CD14-positive monocyte (primary cell): ENCODE data around the gene ELAPOR1. TPM values are rescaled to one million over a fixed set of nuclear protein-coding genes. Genes with fewer than 3 reads are reported as not detected.
A peak's percentile ranks its signal among the peaks of the same experiment; 100 is the strongest.

Experiments
- DNase-seq, 3 donors: peaks; one replicate each; pipeline ENCODE4 v3.0.0-alpha.2; 2011 to 2022
- H2AFZ ChIP-seq: 2 replicates; pipeline ENCODE4 v1.6.0; 2012; ENCODE audit warnings: mild to moderate bottlenecking, low read depth, low read length, inconsistent platforms; ENCODE audit not compliant: insufficient read depth, poor library complexity, severe bottlenecking
- H3K27ac ChIP-seq, 2 donors: 1 replicate in 1 of 2; 2 replicates in 1 of 2; pipeline ENCODE4 v1.5.1; 2012 to 2013; ENCODE audit warnings: low read length in 2 of 2, control low read depth in 1 of 2, inconsistent platforms in 1 of 2, low read depth in 1 of 2, mild to moderate bottlenecking in 1 of 2
- H3K27me3 ChIP-seq, 2 donors: one replicate each; pipeline versions ENCODE4 v1.6.0 to v1.6.1; 2011 to 2013; ENCODE audit warnings: low read length in 2 of 2; ENCODE audit not compliant: control insufficient read depth in 2 of 2, insufficient read depth in 2 of 2
- H3K36me3 ChIP-seq, 2 donors: replicated peaks in 1 of 2; 1 replicate in 1 of 2; 2 replicates in 1 of 2; pipeline versions ENCODE4 v1.5.1 to v1.6.1; 2012 to 2013; ENCODE audit warnings: low read length in 2 of 2, control low read depth in 1 of 2, inconsistent platforms in 1 of 2, mild to moderate bottlenecking in 1 of 2; ENCODE audit not compliant: insufficient read depth in 2 of 2, control insufficient read depth in 1 of 2
- H3K4me1 ChIP-seq, 2 donors: 1 replicate in 1 of 2; 2 replicates in 1 of 2; pipeline versions ENCODE4 v1.5.1 to v1.6.1; 2012 to 2013; ENCODE audit warnings: low read length in 2 of 2, control low read depth in 1 of 2, inconsistent platforms in 1 of 2, mild to moderate bottlenecking in 1 of 2, moderate library complexity in 1 of 2; ENCODE audit not compliant: insufficient read depth in 2 of 2, control insufficient read depth in 1 of 2
- H3K4me2 ChIP-seq: replicated peaks from 2 replicates; pipeline ENCODE3; 2012; ENCODE audit warnings: low read length, moderate library complexity, mild to moderate bottlenecking; ENCODE audit not compliant: poor library complexity, severe bottlenecking; ENCODE audit errors: extremely low read depth
- H3K4me3 ChIP-seq, 3 experiments: fragments of 200-600 bp in 1 of 3; sonication (generic) in 1 of 3; replicated peaks in 1 of 3; 1 replicate in 2 of 3; 2 replicates in 1 of 3; pipeline ENCODE4 v1.5.1; 2011 to 2013; ENCODE audit warnings: low read length in 3 of 3, mild to moderate bottlenecking in 3 of 3, control low read depth in 2 of 3, low read depth in 2 of 3, inconsistent platforms in 1 of 3, moderate library complexity in 1 of 3
- H3K79me2 ChIP-seq: 2 replicates; pipeline ENCODE4 v1.6.0; 2012; ENCODE audit warnings: mild to moderate bottlenecking, control low read depth, inconsistent platforms, low read length, moderate library complexity; ENCODE audit not compliant: insufficient read depth
- H3K9ac ChIP-seq: 2 replicates; pipeline ENCODE4 v1.6.0; 2017; ENCODE audit warnings: low read length, mild to moderate bottlenecking; ENCODE audit not compliant: insufficient read depth, poor library complexity, severe bottlenecking
- H3K9me3 ChIP-seq, 2 donors: replicated peaks in 1 of 2; 1 replicate in 1 of 2; 2 replicates in 1 of 2; pipeline versions ENCODE4 v1.5.1 to v1.6.1; 2012 to 2013; ENCODE audit warnings: low read length in 2 of 2, control low read depth in 1 of 2; ENCODE audit not compliant: control insufficient read depth in 1 of 2, insufficient read depth in 1 of 2
- H4K20me1 ChIP-seq: 2 replicates; pipeline ENCODE4 v1.6.0; 2012; ENCODE audit warnings: mild to moderate bottlenecking, low read length, control low read depth, moderate library complexity; ENCODE audit not compliant: insufficient read depth
- H3K27ac Mint-ChIP-seq, 7 donors: one replicate each; pipeline ENCODE4 v1.8.0; 2020; ENCODE audit warnings: mild to moderate bottlenecking in 7 of 7, mixed read lengths in 7 of 7, moderate library complexity in 6 of 7, inconsistent platforms in 2 of 7
- H3K27me3 Mint-ChIP-seq, 3 donors: one replicate each; pipeline ENCODE4 v1.8.0; 2021 to 2022; ENCODE audit warnings: low read depth in 3 of 3, mild to moderate bottlenecking in 3 of 3, mixed read lengths in 3 of 3, moderate library complexity in 3 of 3, inconsistent platforms in 1 of 3
- H3K36me3 Mint-ChIP-seq, 2 donors: one replicate each; pipeline ENCODE4 v1.8.0; 2020; ENCODE audit warnings: mixed read lengths in 2 of 2, inconsistent platforms in 1 of 2, mild to moderate bottlenecking in 1 of 2
- H3K4me1 Mint-ChIP-seq: one replicate; pipeline ENCODE4 v1.8.0; 2020; ENCODE audit warnings: mild to moderate bottlenecking, mixed read lengths
- H3K4me3 Mint-ChIP-seq, 2 donors: one replicate each; pipeline ENCODE4 v1.8.0; 2020; ENCODE audit warnings: mild to moderate bottlenecking in 2 of 2, mixed read lengths in 2 of 2, moderate library complexity in 1 of 2
- H3K9me3 Mint-ChIP-seq, 7 donors: one replicate each; pipeline ENCODE4 v1.8.0; 2020 to 2022; ENCODE audit warnings: mixed read lengths in 7 of 7, mild to moderate bottlenecking in 6 of 7, moderate library complexity in 6 of 7, inconsistent platforms in 2 of 7
- WGBS: methylation state at CpG from one replicate; pipeline ENCODE4 v1.1.5; 2013; ENCODE audit warnings: missing lambda C conversion rate; ENCODE audit not compliant: insufficient coverage; 5-methylcytosine and 5-hydroxymethylcytosine counted together
- intact Hi-C, 2 donors: fragments of 100-400 bp; cut with micrococcal nuclease; formaldehyde crosslinking; loops; one replicate each; pipeline versions ENCODE4 v1.15.0 to v1.15.1; 2023
- polyA plus RNA-seq, 3 donors: library from polyadenylated mRNA; depleted of rRNA in 1 of 3; unstranded in 2 of 3; stranded (reverse) in 1 of 3; fragments of 300-500 nt in 2 of 3; fragments of >200 nt in 1 of 3; fragmentation: Illumina TruSeq in 2 of 3; gene quantifications; 1 replicate in 2 of 3; 2 replicates in 1 of 3; pipeline ENCODE4 v1.2.3, GENCODE V29; 2012 to 2021
- TF ChIP-seq, protein P1 (sequence below): fragments of 200-600 bp; IDR thresholded peaks from one replicate; pipeline ENCODE4 v1.8.0; 2022; ENCODE audit warnings: antibody characterized with exemption, mild to moderate bottlenecking

The ELAPOR1 gene
- polyA plus RNA-seq, 3 donors, result 0.12 TPM; not detected in 2

GRCh38 chr1:109109906-109110305, 4.0 kb upstream of the ELAPOR1 start:
- H3K27ac ChIP-seq, result no peak overlapping the region
- no peak overlapping the region for H2AFZ ChIP-seq
- no peaks in the 10 kb centered on the region for H3K36me3 ChIP-seq
- Mint-ChIP-seq H3K4me3 (peak overlapping the region in 1 of 2 donors; percentile 8), H3K36me3 (peaks cover 3 to 12% of the 10 kb centered on the region in 2 donors), H3K27me3 (peaks cover 26 to 35% (median 29%) of the 10 kb centered on the region in 3 donors), H3K27ac (peak overlapping the region in 1 of 7 donors; percentile 22), H3K9me3 (peaks cover 0 to 14% (median 6%) of the 10 kb centered on the region in 7 donors), H3K4me1 (peaks cover 44% of the 10 kb centered on the region)
- peaks cover 0 to 10% of the 10 kb centered on the region in 2 donors for H3K9me3 ChIP-seq
- H4K20me1 ChIP-seq, result no peaks in the 10 kb centered on the region
- no peak overlapping the region for H3K9ac ChIP-seq
- H3K4me2 ChIP-seq, result no peak overlapping the region
- peaks cover 35 to 36% of the 10 kb centered on the region in 2 donors for H3K4me1 ChIP-seq
- TF ChIP-seq, protein P1, sequence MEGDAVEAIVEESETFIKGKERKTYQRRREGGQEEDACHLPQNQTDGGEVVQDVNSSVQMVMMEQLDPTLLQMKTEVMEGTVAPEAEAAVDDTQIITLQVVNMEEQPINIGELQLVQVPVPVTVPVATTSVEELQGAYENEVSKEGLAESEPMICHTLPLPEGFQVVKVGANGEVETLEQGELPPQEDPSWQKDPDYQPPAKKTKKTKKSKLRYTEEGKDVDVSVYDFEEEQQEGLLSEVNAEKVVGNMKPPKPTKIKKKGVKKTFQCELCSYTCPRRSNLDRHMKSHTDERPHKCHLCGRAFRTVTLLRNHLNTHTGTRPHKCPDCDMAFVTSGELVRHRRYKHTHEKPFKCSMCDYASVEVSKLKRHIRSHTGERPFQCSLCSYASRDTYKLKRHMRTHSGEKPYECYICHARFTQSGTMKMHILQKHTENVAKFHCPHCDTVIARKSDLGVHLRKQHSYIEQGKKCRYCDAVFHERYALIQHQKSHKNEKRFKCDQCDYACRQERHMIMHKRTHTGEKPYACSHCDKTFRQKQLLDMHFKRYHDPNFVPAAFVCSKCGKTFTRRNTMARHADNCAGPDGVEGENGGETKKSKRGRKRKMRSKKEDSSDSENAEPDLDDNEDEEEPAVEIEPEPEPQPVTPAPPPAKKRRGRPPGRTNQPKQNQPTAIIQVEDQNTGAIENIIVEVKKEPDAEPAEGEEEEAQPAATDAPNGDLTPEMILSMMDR, result no peak
- no peak for DNase-seq
- 90% methylated on average over 3 of the region's 3 CpGs for WGBS
- H3K27me3 ChIP-seq, result peaks cover 17 to 19% of the 10 kb centered on the region in 2 donors
- H3K4me3 ChIP-seq, result no peak overlapping the region
- no peaks in the 10 kb centered on the region for H3K79me2 ChIP-seq
- intact Hi-C loops, result loop anchor here (5.0 to 10.0 kb wide), 2 partner anchors 68 to 145 kb away; partner anchors contain the start of genes CLCC1 (in 2 of the 2) and WDR47 (in 2 of the 2)

GRCh38 chr1:109111386-109112055, 2.4 kb upstream of the ELAPOR1 start:
- WGBS, result 38% methylated on average over 2 of the region's 5 CpGs
- Histone ChIP-seq H3K9me3 (peaks cover 0 to 10% of the 10 kb centered on the region in 2 donors), H3K27me3 (peaks cover 31 to 35% of the 10 kb centered on the region in 2 donors), H3K9ac (no peak overlapping the region), H3K4me2 (peak overlapping the region; percentile 80), H3K79me2 (no peaks in the 10 kb centered on the region), H2AFZ (no peak overlapping the region), H3K27ac (peak overlapping the region in 1 of 2 donors; percentile 24), H3K4me1 (peaks cover 33 to 35% of the 10 kb centered on the region in 2 donors), H3K36me3 (no peaks in the 10 kb centered on the region), H4K20me1 (no peaks in the 10 kb centered on the region), H3K4me3 (peak overlapping the region in 1 of 3 experiments; percentile 69)
- peaks cover 0 to 15% (median 6%) of the 10 kb centered on the region in 7 donors for H3K9me3 Mint-ChIP-seq
- intact Hi-C loops, result loop anchor here (2.0 to 10.0 kb wide), 3 partner anchors 69 to 147 kb away; partner anchors contain the start of genes CLCC1 (in 2 of the 2) and WDR47 (in 2 of the 2)
- peak; percentile 69 to 89 (median 86) for DNase-seq
- peaks cover 35 to 46% (median 42%) of the 10 kb centered on the region in 3 donors for H3K27me3 Mint-ChIP-seq
- H3K36me3 Mint-ChIP-seq, result peaks cover 3 to 14% of the 10 kb centered on the region in 2 donors
- peaks cover 40% of the 10 kb centered on the region for H3K4me1 Mint-ChIP-seq
- H3K4me3 Mint-ChIP-seq, result peak overlapping the region in 1 of 2 donors; percentile 39
- H3K27ac Mint-ChIP-seq, result peak overlapping the region in 6 of 7 donors; percentile 30 to 88 (median 70)
- TF ChIP-seq, protein P1, result no peak
